H9 (cell line): ENCODE data around the gene RETREG3. TPM values are rescaled to one million over a fixed set of nuclear protein-coding genes. Genes with fewer than 3 reads are reported as not detected.
A peak's percentile ranks its signal among the peaks of the same experiment; 100 is the strongest.

Experiments used
- DNase-seq: peaks from one replicate; pipeline ENCODE4 v3.0.0-alpha.2; 2017
- H2AFZ ChIP-seq: one replicate; pipeline ENCODE4 v1.6.1; 2013; ENCODE audit warnings: mild to moderate bottlenecking, low read length, control low read depth, moderate library complexity
- H2AK5ac ChIP-seq: 2 replicates; pipeline ENCODE4 v1.6.1; 2013; ENCODE audit warnings: low read length, control low read depth, mixed read lengths; ENCODE audit not compliant: insufficient read length
- H2BK120ac ChIP-seq: one replicate; pipeline ENCODE4 v1.6.1; 2013; ENCODE audit warnings: low read depth, mild to moderate bottlenecking, low read length, control low read depth, inconsistent platforms; ENCODE audit not compliant: poor library complexity, severe bottlenecking
- H2BK12ac ChIP-seq: 2 replicates; pipeline ENCODE4 v1.6.1; 2013; ENCODE audit warnings: low read length, control low read depth, mixed read lengths, low read depth; ENCODE audit not compliant: insufficient read length
- H2BK15ac ChIP-seq: 2 replicates; pipeline ENCODE4 v1.6.1; 2013; ENCODE audit warnings: low read depth, low read length, control low read depth
- H2BK20ac ChIP-seq: one replicate; pipeline ENCODE4 v1.6.1; 2013; ENCODE audit warnings: low read depth, mild to moderate bottlenecking, low read length, control low read depth, inconsistent platforms; ENCODE audit not compliant: poor library complexity, severe bottlenecking
- H2BK5ac ChIP-seq: 2 replicates; pipeline ENCODE4 v1.6.1; 2013; ENCODE audit warnings: low read length, control low read depth, mixed read lengths; ENCODE audit not compliant: insufficient read length
- H3K14ac ChIP-seq: 2 replicates; pipeline ENCODE4 v1.6.1; 2013; ENCODE audit warnings: low read length, control low read depth; ENCODE audit not compliant: insufficient read depth
- H3K18ac ChIP-seq: 2 replicates; pipeline ENCODE4 v1.6.1; 2013; ENCODE audit warnings: low read depth, mild to moderate bottlenecking, mixed read lengths, low read length, control low read depth; ENCODE audit not compliant: insufficient read length
- H3K23ac ChIP-seq: 2 replicates; pipeline ENCODE4 v1.6.1; 2013; ENCODE audit warnings: low read length, control low read depth, mixed read lengths, low read depth; ENCODE audit not compliant: insufficient read length
- H3K23me2 ChIP-seq: 2 replicates; pipeline ENCODE4 v1.6.1; 2013; ENCODE audit warnings: low read depth, mild to moderate bottlenecking, mixed read lengths, low read length, control low read depth; ENCODE audit not compliant: insufficient read length, poor library complexity, severe bottlenecking
- H3K27ac ChIP-seq: 2 replicates; pipeline ENCODE4 v1.5.1; 2013; ENCODE audit warnings: low read length, control low read depth, mixed read lengths, low read depth; ENCODE audit not compliant: insufficient read length
- H3K27me3 ChIP-seq: 2 replicates; pipeline ENCODE4 v1.6.1; 2013; ENCODE audit warnings: low read length, control low read depth, inconsistent platforms; ENCODE audit not compliant: insufficient read depth
- H3K4ac ChIP-seq: 2 replicates; pipeline ENCODE4 v1.6.1; 2013; ENCODE audit warnings: low read depth, mild to moderate bottlenecking, control low read depth, inconsistent platforms, low read length, moderate library complexity
- H3K4me1 ChIP-seq: 2 replicates; pipeline ENCODE4 v1.6.1; 2013; ENCODE audit warnings: low read length, control low read depth, inconsistent platforms; ENCODE audit not compliant: insufficient read depth
- H3K4me2 ChIP-seq: 2 replicates; pipeline ENCODE4 v1.6.1; 2013; ENCODE audit warnings: low read length, control low read depth, mixed read lengths; ENCODE audit not compliant: insufficient read length, insufficient read depth
- H3K56ac ChIP-seq: 2 replicates; pipeline ENCODE4 v1.6.1; 2013; ENCODE audit warnings: low read depth, mild to moderate bottlenecking, mixed read lengths, low read length, control low read depth; ENCODE audit not compliant: insufficient read length
- H3K79me1 ChIP-seq: 2 replicates; pipeline ENCODE4 v1.6.1; 2013; ENCODE audit warnings: low read depth, mild to moderate bottlenecking, moderate library complexity, low read length, control low read depth, inconsistent platforms; ENCODE audit not compliant: insufficient read depth, poor library complexity, severe bottlenecking
- H3K79me2 ChIP-seq: 2 replicates; pipeline ENCODE4 v1.6.1; 2013; ENCODE audit warnings: low read length, control low read depth, inconsistent platforms; ENCODE audit not compliant: insufficient read depth
- H3K9ac ChIP-seq: 2 replicates; pipeline ENCODE4 v1.6.1; 2013; ENCODE audit warnings: low read length, control low read depth, mixed read lengths; ENCODE audit not compliant: insufficient read length; ENCODE audit errors: extremely low read depth
- H3K9me3 ChIP-seq: one replicate; pipeline ENCODE4 v1.6.1; 2013; ENCODE audit warnings: low read depth, low read length, inconsistent platforms; ENCODE audit not compliant: control insufficient read depth
- H3T11ph ChIP-seq: one replicate; pipeline ENCODE4 v1.6.1; 2013; ENCODE audit warnings: mild to moderate bottlenecking, low read length, control low read depth, inconsistent platforms
- H4K20me1 ChIP-seq: one replicate; pipeline ENCODE4 v1.6.1; 2013; ENCODE audit not compliant: control insufficient read depth, insufficient read length, insufficient read depth
- H4K5ac ChIP-seq: 2 replicates; pipeline ENCODE4 v1.6.1; 2013; ENCODE audit warnings: low read depth, mild to moderate bottlenecking, mixed read lengths, low read length, control low read depth; ENCODE audit not compliant: insufficient read length
- H4K8ac ChIP-seq: replicated peaks from 2 replicates; pipeline ENCODE4 v1.6.1; 2013; ENCODE audit warnings: low read length, control low read depth, mixed read lengths, low read depth; ENCODE audit not compliant: insufficient read length
- H4K91ac ChIP-seq: 2 replicates; pipeline ENCODE4 v1.6.1; 2013; ENCODE audit warnings: low read depth, mild to moderate bottlenecking, moderate library complexity, mixed read lengths, low read length, control low read depth; ENCODE audit not compliant: insufficient read length
- H3K27ac Mint-ChIP-seq, 3 experiments: 2 replicates in 2 of 3; 3 replicates in 1 of 3; pipeline ENCODE4 v1.8.0; 2020 to 2021; ENCODE audit warnings: mixed read lengths in 3 of 3, mild to moderate bottlenecking in 1 of 3, moderate library complexity in 1 of 3
- H3K27me3 Mint-ChIP-seq: 2 replicates; pipeline ENCODE4 v1.8.0; 2021; ENCODE audit warnings: low read depth, mild to moderate bottlenecking, moderate library complexity, mixed read lengths
- H3K36me3 Mint-ChIP-seq, 3 experiments: 2 replicates in 2 of 3; 3 replicates in 1 of 3; pipeline ENCODE4 v1.8.0; 2020 to 2021; ENCODE audit warnings: low read depth in 3 of 3, mixed read lengths in 3 of 3; ENCODE audit not compliant: insufficient read depth in 1 of 3
- H3K4me1 Mint-ChIP-seq, 2 experiments: 2 replicates each; pipeline ENCODE4 v1.8.0; 2020; ENCODE audit warnings: mixed read lengths in 2 of 2
- H3K4me3 Mint-ChIP-seq, 2 experiments: 2 replicates in 1 of 2; 3 replicates in 1 of 2; pipeline ENCODE4 v1.8.0; 2020 to 2021; ENCODE audit warnings: mild to moderate bottlenecking in 2 of 2, mixed read lengths in 2 of 2, moderate library complexity in 1 of 2
- H3K9me3 Mint-ChIP-seq, 2 experiments: 2 replicates in 1 of 2; 3 replicates in 1 of 2; pipeline ENCODE4 v1.8.0; 2020; ENCODE audit warnings: mild to moderate bottlenecking in 2 of 2, mixed read lengths in 2 of 2, moderate library complexity in 1 of 2
- CTCF ChIP-seq: fragments of 200-600 bp; sonication (generic); conservative IDR thresholded peaks from 3 replicates; pipeline ENCODE4 v1.8.0; 2021; ENCODE audit warnings: antibody characterized with exemption, mild to moderate bottlenecking
- WGBS: extraction: QIAGEN DNeasy Blood & Tissue Kit; methylation state at CpG from one replicate; pipeline ENCODE4 v1.1.7; 2013; ENCODE audit warnings: missing lambda C conversion rate, low lambda C conversion rate, mixed read lengths; ENCODE audit not compliant: insufficient read length; ENCODE audit errors: extremely low coverage; 5-methylcytosine and 5-hydroxymethylcytosine counted together
- total RNA-seq: library from RNA; stranded (reverse); gene quantifications from 2 replicates; pipeline ENCODE4 v1.2.1, GENCODE V29; 2021

Gene RETREG3
- total RNA-seq, 1 experiment from 2014 or later: 47.3 TPM

DNA sequence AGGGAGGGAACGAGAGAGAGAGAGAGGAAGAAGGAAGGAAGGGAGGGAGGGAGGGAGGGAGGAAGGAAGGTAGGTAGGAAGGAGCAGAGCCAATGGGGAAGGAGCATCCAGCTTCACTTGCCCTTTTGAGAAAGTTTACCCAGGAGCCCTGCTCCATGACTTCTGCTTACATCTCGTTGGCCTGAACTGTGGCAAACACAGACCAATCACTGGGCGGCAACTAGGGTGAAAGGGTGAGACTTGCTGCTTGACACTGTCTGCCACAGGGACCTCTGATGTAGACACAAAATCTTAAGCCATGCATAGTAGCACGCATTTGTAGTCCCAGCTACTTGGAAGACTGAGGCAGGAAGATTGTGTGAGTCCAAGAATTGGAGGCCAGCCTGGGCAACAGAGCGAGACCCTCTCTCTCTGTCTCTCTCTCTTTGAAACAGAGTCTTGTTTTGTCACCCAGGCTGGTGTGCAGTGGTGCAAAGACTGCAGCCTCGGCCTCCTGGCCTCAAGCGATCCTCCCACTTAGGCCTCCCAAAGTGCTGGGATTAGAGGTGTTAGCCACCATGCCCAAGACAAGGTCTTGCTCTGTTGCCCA lies 30.4 kb upstream of the RETREG3 start:
- Histone ChIP-seq H2BK5ac (no peak overlapping the region), H3K27ac (no peak overlapping the region), H3K23me2 (no peaks in the 10 kb centered on the region), H2BK20ac (no peak overlapping the region), H3K9me3 (no peaks in the 10 kb centered on the region), H3K79me2 (no peaks in the 10 kb centered on the region), H3K4me1 (no peaks in the 10 kb centered on the region), H4K8ac (no peak overlapping the region), H4K91ac (no peak overlapping the region), H3K27me3 (no peaks in the 10 kb centered on the region), H4K5ac (no peak overlapping the region), H2BK120ac (no peak overlapping the region), H3K14ac (no peak overlapping the region), H3K4me2 (no peak overlapping the region), H2BK15ac (no peak overlapping the region), H2BK12ac (no peak overlapping the region), H2AFZ (no peak overlapping the region), H3K4ac (no peak overlapping the region), H3K23ac (no peak overlapping the region), H3K9ac (no peak overlapping the region), H3T11ph (no peak overlapping the region), H2AK5ac (no peak overlapping the region), H3K18ac (no peak overlapping the region), H3K56ac (no peak overlapping the region), H3K79me1 (no peaks in the 10 kb centered on the region), H4K20me1 (no peaks in the 10 kb centered on the region)
- H3K27ac Mint-ChIP-seq: peak overlapping the region in 1 of 3 experiments; percentile 34; a peak in 1 of 7 replicates
- TF ChIP-seq CTCF: no peak
- H3K27me3 Mint-ChIP-seq: peaks cover 3% of the 10 kb centered on the region; the same call in 1 of the 2 replicates
- H3K4me1 Mint-ChIP-seq: peaks cover 8 to 9% of the 10 kb centered on the region in 2 experiments
- no peak for DNase-seq
- H3K36me3 Mint-ChIP-seq: no peaks in the 10 kb centered on the region
- H3K9me3 Mint-ChIP-seq: no peaks in the 10 kb centered on the region
- WGBS: no CpG with 5 or more reads among the region's 7 CpGs
- H3K4me3 Mint-ChIP-seq: no peak overlapping the region
